Fibroblast of peridontal ligament (primary cell): ENCODE measurements around the gene NCAPH2.

Source experiments
- DNase-seq: peaks from one replicate; pipeline ENCODE4 v3.0.0-alpha.2; 2010; ENCODE audit errors: extremely low read depth

NCAPH2 gene

DNA sequence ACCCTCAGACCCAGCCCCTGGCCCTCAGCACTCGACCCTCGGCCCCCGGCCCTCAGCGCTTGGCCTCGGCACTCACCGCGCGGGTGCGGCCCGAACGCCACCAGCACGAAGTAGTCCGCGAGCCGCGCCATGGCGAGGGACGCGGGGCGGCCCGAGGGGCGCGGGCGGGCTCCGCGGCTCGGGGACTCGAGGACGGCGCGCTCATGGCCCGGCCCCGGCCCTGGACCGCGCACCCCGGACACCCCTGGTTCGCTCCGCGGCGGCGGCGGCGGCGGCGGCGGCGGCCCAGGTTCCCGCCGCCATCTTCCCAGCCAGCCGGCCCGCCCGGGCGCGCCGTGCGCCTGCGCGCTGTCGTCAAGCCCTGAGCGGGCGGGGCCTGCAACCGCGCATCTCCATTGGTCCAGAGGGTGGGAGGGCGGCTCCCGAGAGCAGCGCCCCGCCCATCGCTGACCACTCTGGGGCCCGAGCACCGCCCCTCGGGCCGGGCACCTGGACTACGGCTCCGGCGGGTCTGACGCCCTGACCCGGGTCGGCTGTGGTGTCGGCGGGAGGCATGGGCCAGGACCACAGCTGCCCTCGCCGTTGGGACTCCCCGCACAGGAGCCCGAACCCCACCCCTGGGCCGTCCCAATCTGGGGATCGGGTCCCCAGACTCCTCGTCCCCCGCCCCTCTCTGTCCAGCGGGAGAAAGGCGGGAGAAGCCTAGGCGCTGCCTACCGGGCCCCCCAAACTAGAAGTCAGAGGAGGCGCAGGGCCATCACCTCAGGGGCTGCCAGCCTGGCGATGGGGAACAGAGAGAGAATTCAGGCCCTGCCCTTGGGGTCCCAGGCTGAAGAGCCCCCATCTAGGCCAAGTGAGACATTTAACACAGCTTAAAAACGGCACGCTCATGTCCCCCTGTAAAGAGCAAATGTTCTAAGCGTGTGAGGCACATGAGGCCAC, 33.0 kb upstream of the NCAPH2 start, which contains the start of gene SBF1:
SBF1 (minus strand) TSS at position 326 of the 942 bp plus-strand sequence; CDS start at position 131, 195 bp downstream.
- peak; percentile 79 for DNase-seq

DNA sequence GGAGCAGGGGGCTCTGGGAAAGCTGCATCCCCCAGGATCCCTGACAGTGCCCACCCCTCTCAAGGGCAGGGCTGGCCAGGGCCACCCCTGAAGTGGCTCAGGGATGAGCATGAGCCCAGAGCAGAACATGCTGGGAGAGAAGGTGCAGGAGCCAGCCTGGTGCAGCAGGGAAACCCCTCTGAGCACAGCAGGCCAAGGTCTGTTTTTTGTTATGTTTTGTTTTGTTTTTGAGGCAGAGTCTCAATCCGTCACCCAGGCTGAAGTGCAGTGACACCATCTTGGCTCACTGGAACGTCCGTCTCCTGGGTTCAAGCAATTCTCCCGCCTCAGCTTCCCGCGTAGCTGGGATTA, 32.4 kb upstream of the NCAPH2 start:
- DNase-seq: no peak

GRCh38 chr22:50476868-50477267, 31.2 kb upstream of the NCAPH2 start:
- DNase-seq: no peak

DNA sequence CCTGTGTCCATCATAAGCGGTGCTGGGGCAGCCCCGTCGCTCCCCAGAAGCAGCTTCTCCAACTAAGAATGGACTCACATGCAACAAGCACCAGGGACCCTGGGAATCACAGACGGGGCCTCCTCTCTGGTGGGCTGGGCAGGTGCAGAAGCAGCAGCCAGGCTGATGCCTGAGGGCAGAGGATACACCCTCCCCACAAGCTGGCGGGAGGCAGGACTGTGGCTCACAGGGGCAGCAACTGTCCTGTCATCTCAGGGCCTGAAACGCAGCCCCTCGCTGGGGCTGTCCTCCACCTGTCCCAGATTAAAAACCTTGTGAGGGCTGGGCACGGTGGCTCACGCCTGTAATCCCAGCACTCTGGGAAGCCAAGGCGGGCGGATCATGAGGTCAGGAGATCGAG, 30.1 kb upstream of the NCAPH2 start:
- no peak for DNase-seq

DNA sequence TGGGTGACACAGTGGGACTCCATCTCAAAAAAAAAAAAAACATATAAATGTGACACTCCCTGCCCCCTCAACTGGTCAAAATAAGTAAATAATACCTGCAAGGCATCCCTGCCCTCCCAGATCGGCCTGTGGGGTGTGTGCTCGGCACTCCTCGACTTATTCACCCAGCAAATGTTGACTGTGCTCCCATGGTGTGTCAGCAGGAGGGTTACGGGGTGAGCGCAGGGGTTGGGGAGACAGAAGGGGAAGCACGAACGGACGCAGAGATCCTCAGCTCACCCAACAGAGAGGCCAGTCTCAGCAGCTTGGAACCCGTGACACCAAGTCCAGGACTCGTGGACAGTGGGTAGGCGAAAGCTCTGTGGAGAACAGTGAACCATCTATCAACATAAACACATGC, 28.3 kb upstream of the NCAPH2 start:
- no peak for DNase-seq

DNA sequence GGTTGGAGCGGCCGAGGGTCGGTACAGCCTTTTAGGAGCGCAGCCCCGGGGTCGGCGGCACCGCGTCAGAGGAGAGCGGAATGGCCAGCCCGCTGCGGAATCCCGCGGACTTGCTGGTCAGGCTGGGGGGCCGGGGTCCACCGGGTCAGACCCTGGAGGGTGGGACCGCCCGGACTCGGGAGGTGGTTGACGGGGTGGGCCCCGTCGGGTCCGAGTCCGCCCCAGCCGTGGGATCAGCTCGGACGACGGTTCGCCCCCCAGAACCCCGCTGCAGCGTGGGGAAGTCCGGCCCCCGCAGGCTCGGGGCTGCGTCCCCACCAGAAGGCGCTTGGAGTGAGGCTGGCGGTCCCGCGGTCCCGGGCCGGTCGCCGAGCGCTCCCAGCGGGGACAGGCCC, 27.0 kb upstream of the NCAPH2 start:
- DNase-seq: no peak

DNA sequence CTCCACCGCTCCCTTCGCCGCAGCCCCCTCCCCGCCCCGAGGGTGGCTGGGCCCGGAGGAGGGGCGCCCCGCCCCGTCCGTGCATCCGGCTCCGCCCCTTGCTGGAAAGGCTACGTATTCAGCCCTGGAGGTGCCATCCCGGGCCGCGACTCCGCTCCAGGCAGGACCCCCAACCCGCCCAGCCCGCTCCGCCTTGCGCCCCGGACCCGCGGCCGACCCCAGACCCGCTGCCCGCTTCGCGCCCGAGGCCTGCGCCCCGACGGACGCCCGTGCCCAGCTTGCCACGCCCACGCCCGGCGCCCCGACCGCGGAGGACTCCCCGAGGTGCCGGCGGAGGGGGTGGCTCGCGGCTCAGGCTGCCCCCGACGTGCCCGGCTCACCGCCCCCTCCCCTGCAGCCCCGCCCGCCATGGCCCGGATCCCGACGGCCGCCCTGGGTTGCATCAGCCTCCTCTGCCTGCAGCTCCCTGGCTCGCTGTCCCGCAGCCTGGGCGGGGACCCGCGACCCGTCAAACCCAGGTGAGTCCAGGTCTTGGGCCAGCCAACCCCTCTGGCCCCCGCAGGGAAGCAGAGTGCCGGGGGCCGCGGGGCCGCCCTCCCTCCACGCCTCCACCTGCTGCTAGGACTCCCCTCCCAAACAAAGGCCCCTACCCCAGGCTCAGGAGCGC, 26.5 kb upstream of the NCAPH2 start, which contains the start of gene ADM2:
ADM2 (plus strand) TSS at position 104 of the 667 bp plus-strand sequence; CDS start at position 409, 305 bp downstream.
- peak; percentile 11 for DNase-seq

GRCh38 chr22:50482107-50483074, 25.6 kb upstream of the NCAPH2 start:
- no peak for DNase-seq

DNA sequence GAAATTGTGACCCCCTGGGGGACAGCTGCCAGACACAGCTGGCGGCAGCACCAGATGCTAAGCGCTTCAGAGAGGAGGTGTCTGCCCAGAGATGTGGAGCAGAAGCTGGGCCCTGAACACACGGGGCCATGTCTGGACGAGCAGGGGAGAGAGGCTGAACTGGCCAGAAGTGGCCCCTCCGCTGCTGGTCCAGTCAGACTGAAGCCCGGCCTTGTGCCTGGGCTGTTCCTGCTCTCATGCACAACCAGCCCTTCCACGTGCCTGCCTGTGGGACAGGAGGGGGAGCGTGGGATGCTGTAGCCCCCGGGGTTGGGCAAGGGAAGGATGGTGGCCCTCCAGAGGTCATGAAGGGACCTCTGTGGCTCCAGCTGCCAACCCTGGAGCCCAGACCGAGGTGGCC, 24.9 kb upstream of the NCAPH2 start:
- no peak for DNase-seq

GRCh38 chr22:50483556-50483955, 24.5 kb upstream of the NCAPH2 start:
- no peak for DNase-seq

GRCh38 chr22:50483977-50484853, 23.8 kb upstream of the NCAPH2 start:
- DNase-seq: no peak

- DNase-seq: no peak
Measured at GRCh38 chr22:50485221-50486131, 22.5 kb upstream of the NCAPH2 start.

- no peak for DNase-seq
Measured at GRCh38 chr22:50486561-50487289, 21.3 kb upstream of the NCAPH2 start, which contains the start of gene MIOX. TSS of gene MIOX (plus strand) at chr22:50486859. CDS start at chr22:50486898, 39 bp downstream.

DNA sequence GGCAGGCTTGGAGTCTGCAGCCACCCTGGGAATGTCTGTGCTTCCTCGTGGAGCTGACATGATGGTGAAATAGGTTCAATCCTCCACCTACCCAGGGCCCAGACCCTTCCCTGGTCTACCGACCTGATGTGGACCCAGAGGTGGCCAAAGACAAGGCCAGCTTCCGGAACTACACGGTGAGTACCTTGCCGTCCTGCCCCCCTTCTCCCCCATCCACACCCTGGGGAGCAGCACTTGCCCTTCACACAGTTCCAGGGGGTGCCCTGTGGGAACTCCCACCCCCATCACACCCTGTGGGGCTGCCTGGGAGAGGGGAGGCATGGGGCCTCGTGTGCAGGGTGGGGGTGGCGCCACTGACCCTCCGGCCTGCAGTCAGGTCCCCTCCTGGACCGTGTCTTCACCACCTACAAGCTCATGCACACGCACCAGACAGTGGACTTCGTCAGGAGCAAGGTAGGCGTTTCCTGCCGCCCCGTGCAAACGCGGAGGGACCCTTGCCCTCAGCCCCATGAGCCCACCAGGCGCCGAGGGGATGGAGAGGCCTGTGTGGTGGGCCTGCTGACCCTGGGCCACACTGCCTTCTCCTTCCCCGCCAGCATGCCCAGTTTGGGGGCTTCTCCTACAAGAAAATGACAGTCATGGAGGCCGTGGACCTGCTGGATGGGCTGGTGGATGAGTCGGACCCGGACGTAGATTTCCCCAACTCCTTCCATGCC, 20.6 kb upstream of the NCAPH2 start:
- no peak for DNase-seq

DNA sequence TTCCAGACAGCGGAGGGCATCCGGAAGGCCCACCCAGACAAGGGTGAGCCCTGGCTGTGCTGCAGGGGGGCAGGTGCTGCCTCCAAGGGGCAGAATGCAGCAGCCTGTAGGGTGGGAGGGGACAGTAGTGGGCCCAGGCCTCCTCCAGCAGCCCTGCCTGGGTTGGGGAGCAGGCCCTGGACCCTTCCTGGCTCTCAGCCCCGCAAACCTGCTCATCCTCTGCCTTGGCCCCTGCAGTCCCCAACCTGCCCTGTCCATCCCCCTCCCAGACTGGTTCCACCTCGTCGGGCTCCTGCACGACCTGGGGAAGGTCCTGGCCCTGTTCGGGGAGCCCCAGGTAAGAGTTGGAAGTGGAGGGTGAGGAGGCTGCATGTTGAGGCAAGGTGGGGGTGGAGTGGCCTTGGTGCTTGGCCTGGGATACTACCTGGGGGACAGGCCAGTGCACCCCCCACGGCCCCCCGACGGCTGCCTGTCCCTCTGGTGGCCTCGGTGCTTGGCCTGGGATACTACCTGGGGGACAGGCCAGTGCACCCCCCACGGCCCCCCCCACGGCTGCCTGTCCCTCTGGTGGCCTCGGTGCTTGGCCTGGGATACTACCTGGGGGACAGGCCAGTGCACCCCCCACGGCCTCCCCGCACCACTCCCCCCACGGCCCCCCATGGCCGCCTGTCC, 19.9 kb upstream of the NCAPH2 start:
- no peak for DNase-seq

- DNase-seq: no peak
Measured at GRCh38 chr22:50488886-50489285, 19.1 kb upstream of the NCAPH2 start.

DNA sequence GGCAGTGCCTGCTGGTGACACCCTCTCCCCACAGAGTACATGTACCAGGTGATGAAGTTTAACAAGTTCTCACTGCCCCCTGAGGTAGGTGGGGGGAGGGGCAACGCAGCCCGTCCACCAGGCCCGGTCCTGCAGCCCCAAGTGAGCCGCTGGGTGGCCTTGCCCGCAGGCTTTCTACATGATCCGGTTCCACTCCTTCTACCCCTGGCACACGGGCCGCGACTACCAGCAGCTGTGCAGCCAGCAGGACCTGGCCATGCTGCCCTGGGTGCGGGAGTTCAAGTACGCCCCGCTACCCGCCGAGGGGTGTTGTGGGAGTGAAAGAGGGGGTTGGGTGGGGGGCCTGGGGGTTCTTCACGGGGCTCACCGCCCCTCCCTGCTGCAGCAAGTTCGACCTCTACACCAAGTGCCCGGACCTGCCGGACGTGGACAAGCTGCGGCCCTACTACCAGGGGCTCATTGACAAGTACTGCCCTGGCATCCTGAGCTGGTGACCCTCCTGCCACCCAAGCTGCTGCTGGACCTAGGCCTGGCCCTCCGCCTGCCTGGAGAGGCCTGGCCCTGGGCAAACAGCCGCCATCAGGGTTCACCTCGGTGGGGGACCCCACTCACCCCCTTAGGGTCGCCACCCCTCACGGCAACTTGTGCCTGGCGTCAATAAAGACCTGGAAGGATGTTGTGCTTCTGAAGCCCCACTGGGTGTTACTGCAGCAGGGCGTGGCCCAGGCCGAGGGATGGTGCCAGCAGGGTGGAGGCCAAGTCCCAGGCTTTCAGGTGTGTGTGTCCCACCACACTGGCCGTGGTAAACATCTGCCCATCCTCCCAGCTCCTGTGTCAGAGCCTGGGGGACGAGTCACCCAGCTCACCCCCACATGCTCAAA, 18.4 kb upstream of the NCAPH2 start:
- no peak for DNase-seq
